HG03064 (cell line): Measurements from ENCODE around the gene SPSB2.
A peak's percentile ranks its signal among the peaks of the same experiment; 100 is the strongest.
"Not testable (repeated sequence)": the region's sequence is repeated elsewhere in the genome, so short reads cannot be mapped to it uniquely, and the experiment has no call there.

Source experiments
- ATAC-seq: cut with Tn5 transposase; IDR thresholded peaks from one replicate; pipeline ENCODE4 v1.9.1; 2021; ENCODE audit warnings: low read depth; ENCODE audit not compliant: unreplicated experiment

SPSB2 gene

GRCh38 chr12:6903722-6904121 is 30.6 kb upstream of the SPSB2 start:
- no peak for ATAC-seq

- ATAC-seq: no peak
Measured at GRCh38 chr12:6902448-6902847, 29.3 kb upstream of the SPSB2 start.

- ATAC-seq: no peak
Measured at GRCh38 chr12:6899837-6900519, 26.9 kb upstream of the SPSB2 start.

GRCh38 chr12:6899427-6899826 is 26.3 kb upstream of the SPSB2 start:
- ATAC-seq: no peak

- no peak for ATAC-seq
Measured at GRCh38 chr12:6896846-6897435, 23.8 kb upstream of the SPSB2 start.

GRCh38 chr12:6894321-6894720 is 21.2 kb upstream of the SPSB2 start:
- no peak for ATAC-seq

- ATAC-seq: not testable (repeated sequence)
Measured at GRCh38 chr12:6892683-6893082, 19.6 kb upstream of the SPSB2 start.

GRCh38 chr12:6891646-6892001 is 18.5 kb upstream of the SPSB2 start:
- no peak for ATAC-seq

GRCh38 chr12:6890789-6891645 is 17.9 kb upstream of the SPSB2 start:
- peak; percentile 93 for ATAC-seq

GRCh38 chr12:6889775-6890573 is 16.9 kb upstream of the SPSB2 start:
- not testable (repeated sequence) for ATAC-seq

GRCh38 chr12:6888794-6889193 is 15.7 kb upstream of the SPSB2 start:
- not testable (repeated sequence) for ATAC-seq

GRCh38 chr12:6888360-6888759 is 15.3 kb upstream of the SPSB2 start:
- ATAC-seq: no peak

- ATAC-seq: no peak
Measured at GRCh38 chr12:6887460-6887859, 14.4 kb upstream of the SPSB2 start.

GRCh38 chr12:6886206-6886999 is 13.3 kb upstream of the SPSB2 start:
- not testable (repeated sequence) for ATAC-seq

- no peak for ATAC-seq
Measured at GRCh38 chr12:6884539-6884938, 11.4 kb upstream of the SPSB2 start.

GRCh38 chr12:6883683-6884082 is 10.6 kb upstream of the SPSB2 start:
- no peak for ATAC-seq

GRCh38 chr12:6883252-6883651 is 10.1 kb upstream of the SPSB2 start:
- ATAC-seq: no peak

- ATAC-seq: not testable (repeated sequence)
Measured at GRCh38 chr12:6879824-6880223, 6.7 kb upstream of the SPSB2 start.

GRCh38 chr12:6874015-6874368 is 889 bp upstream of the SPSB2 start:
- not testable (repeated sequence) for ATAC-seq
